ENCODE measurements around the gene MRTFB.
"Not testable (repeated sequence)": the region's sequence is repeated elsewhere in the genome, so short reads cannot be mapped to it uniquely, and the experiment has no call there.

MRTFB gene

DNA sequence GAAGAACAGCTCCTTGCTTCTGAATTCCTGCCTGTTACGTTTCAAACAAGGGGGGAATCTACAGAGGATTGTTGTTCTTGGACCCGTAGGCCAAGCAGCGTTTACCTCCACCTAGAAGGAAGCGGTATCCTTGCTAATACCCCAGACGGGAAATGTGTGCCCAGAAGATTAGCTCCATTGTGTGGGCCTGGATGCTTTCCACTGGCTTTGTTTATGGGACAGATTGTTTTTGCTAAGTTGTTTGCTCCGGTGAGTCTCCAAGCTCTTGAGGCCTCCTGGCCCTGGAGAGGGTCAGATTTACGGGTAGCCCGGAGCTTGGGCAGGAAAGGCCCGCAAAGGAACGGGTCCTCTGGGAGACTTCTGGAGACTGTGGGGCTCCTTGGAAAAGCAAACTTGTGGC, 28.4 kb upstream of the MRTFB start:
- no peaks in the 10 kb centered on the region for H3K9me3 ChIP-seq (replicated peaks; ENCODE audit: insufficient read depth, low read length)
- H3K27me3 ChIP-seq (replicated peaks; ENCODE audit: insufficient read depth, low read length) = no peaks in the 10 kb centered on the region
- 0 out of 2 replicates have a peak, but pooled peaks cover 6% of the 10 kb centered on the region for H3F3A ChIP-seq (ENCODE audit: insufficient read depth, low read length)
- no peak for TF ChIP-seq EZH2 (optimal IDR thresholded peaks at IDR 0.05; ENCODE audit: low read depth, low read length)
- no peak for TF ChIP-seq EZH2phosphoT487 (IDR thresholded peaks at IDR 0.05; ENCODE audit: low read length)
- TF ChIP-seq, protein P1, sequence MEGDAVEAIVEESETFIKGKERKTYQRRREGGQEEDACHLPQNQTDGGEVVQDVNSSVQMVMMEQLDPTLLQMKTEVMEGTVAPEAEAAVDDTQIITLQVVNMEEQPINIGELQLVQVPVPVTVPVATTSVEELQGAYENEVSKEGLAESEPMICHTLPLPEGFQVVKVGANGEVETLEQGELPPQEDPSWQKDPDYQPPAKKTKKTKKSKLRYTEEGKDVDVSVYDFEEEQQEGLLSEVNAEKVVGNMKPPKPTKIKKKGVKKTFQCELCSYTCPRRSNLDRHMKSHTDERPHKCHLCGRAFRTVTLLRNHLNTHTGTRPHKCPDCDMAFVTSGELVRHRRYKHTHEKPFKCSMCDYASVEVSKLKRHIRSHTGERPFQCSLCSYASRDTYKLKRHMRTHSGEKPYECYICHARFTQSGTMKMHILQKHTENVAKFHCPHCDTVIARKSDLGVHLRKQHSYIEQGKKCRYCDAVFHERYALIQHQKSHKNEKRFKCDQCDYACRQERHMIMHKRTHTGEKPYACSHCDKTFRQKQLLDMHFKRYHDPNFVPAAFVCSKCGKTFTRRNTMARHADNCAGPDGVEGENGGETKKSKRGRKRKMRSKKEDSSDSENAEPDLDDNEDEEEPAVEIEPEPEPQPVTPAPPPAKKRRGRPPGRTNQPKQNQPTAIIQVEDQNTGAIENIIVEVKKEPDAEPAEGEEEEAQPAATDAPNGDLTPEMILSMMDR (IDR thresholded peaks at IDR 0.05; ENCODE audit: low read length) = no peak
- no peaks in the 10 kb centered on the region for H3K79me2 ChIP-seq (ENCODE audit: low read length)
- no peak for DNase-seq
- H4K20me1 ChIP-seq (ENCODE audit: insufficient read depth, low read length) = no peaks in the 10 kb centered on the region
- H3K9ac ChIP-seq (ENCODE audit: low read length) = no peak overlapping the region
- H3K9me2 ChIP-seq (replicated peaks; ENCODE audit: insufficient read depth, low read length) = no peaks in the 10 kb centered on the region
- no peaks in the 10 kb centered on the region for H3K36me3 ChIP-seq (replicated peaks; ENCODE audit: insufficient read depth, low read length)
- H3K4me1 ChIP-seq (ENCODE audit: low read length) = peaks cover 9% of the 10 kb centered on the region; the same call in 1 of the 2 replicates
- no peak overlapping the region for H3K27ac ChIP-seq (ENCODE audit: low read length)
- no peak overlapping the region for H3K4me3 ChIP-seq (ENCODE audit: low read length)
- H3K4me2 ChIP-seq (ENCODE audit: low read depth, low read length) = no peak overlapping the region
- no peak overlapping the region for H2AFZ ChIP-seq (ENCODE audit: low read length)

DNA sequence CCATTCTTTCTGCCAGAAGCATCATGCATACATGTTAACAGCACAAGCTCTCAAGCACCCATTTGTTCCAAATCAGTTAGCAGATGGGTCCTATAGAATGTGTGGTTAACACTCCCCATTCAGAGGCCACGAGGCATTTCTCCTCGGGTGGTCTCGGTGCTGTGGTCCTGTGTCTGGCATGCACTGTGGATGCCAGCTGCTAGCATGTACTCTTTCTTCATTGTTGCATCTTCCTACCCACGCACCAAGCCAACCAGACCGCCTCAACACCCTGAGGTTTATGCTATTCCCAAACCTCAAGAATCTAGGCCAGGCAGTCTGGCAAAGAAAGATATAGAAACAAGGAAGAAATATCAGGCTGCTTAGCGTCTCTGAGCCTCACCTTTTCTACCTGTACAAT, 27.8 kb upstream of the MRTFB start:
- peaks cover 9% of the 10 kb centered on the region; the same call in 1 of the 2 replicates for H3K4me1 ChIP-seq (ENCODE audit: low read length)
- H2AFZ ChIP-seq (ENCODE audit: low read length) = no peak overlapping the region
- no peaks in the 10 kb centered on the region for H3K79me2 ChIP-seq (ENCODE audit: low read length)
- TF ChIP-seq, protein P1 (IDR thresholded peaks at IDR 0.05; ENCODE audit: low read length) = no peak
- TF ChIP-seq EZH2phosphoT487 (IDR thresholded peaks at IDR 0.05; ENCODE audit: low read length) = no peak
- no peak for TF ChIP-seq EZH2 (optimal IDR thresholded peaks at IDR 0.05; ENCODE audit: low read depth, low read length)
- H3F3A ChIP-seq (ENCODE audit: insufficient read depth, low read length) = 0 out of 2 replicates have a peak, but pooled peaks cover 6% of the 10 kb centered on the region
- H4K20me1 ChIP-seq (ENCODE audit: insufficient read depth, low read length) = no peaks in the 10 kb centered on the region
- H3K9me2 ChIP-seq (replicated peaks; ENCODE audit: insufficient read depth, low read length) = no peaks in the 10 kb centered on the region
- no peak for DNase-seq
- H3K9me3 ChIP-seq (replicated peaks; ENCODE audit: insufficient read depth, low read length) = no peaks in the 10 kb centered on the region
- no peak overlapping the region for H3K4me2 ChIP-seq (ENCODE audit: low read depth, low read length)
- H3K27me3 ChIP-seq (replicated peaks; ENCODE audit: insufficient read depth, low read length) = no peaks in the 10 kb centered on the region
- no peaks in the 10 kb centered on the region for H3K36me3 ChIP-seq (replicated peaks; ENCODE audit: insufficient read depth, low read length)
- no peak overlapping the region for H3K9ac ChIP-seq (ENCODE audit: low read length)
- H3K27ac ChIP-seq (ENCODE audit: low read length) = no peak overlapping the region
- H3K4me3 ChIP-seq (ENCODE audit: low read length) = no peak overlapping the region

DNA sequence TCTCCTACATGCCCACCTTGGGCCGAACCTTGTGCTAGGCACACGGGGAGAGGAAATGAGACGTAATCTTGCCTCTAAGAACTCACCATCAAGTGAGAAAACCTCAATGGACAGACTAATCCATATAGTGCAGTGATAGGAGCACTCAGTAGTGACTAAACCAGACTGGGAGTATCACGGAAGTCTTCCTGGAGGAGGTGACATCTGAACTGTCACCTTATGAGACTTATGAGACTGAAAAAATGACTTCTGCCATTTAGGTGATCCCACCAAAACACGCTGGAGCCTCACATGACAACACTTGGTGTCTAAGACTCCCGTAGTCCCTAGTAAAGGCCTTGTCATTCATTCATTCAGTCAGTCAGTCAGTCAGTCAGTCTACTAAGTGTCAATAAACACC, 27.3 kb upstream of the MRTFB start:
- no peaks in the 10 kb centered on the region for H3K36me3 ChIP-seq (replicated peaks; ENCODE audit: insufficient read depth, low read length)
- no peaks in the 10 kb centered on the region for H3K27me3 ChIP-seq (replicated peaks; ENCODE audit: insufficient read depth, low read length)
- no peak for TF ChIP-seq EZH2phosphoT487 (IDR thresholded peaks at IDR 0.05; ENCODE audit: low read length)
- TF ChIP-seq EZH2 (optimal IDR thresholded peaks at IDR 0.05; ENCODE audit: low read depth, low read length) = no peak
- TF ChIP-seq, protein P1 (IDR thresholded peaks at IDR 0.05; ENCODE audit: low read length) = no peak
- no peak overlapping the region for H3K9ac ChIP-seq (ENCODE audit: low read length)
- H3K79me2 ChIP-seq (ENCODE audit: low read length) = no peaks in the 10 kb centered on the region
- no peak overlapping the region for H3K4me3 ChIP-seq (ENCODE audit: low read length)
- no peak overlapping the region for H3K27ac ChIP-seq (ENCODE audit: low read length)
- no peaks in the 10 kb centered on the region for H4K20me1 ChIP-seq (ENCODE audit: insufficient read depth, low read length)
- no peak for DNase-seq
- no peak overlapping the region for H3K4me2 ChIP-seq (ENCODE audit: low read depth, low read length)
- 0 out of 2 replicates have a peak, but pooled peaks cover 6% of the 10 kb centered on the region for H3F3A ChIP-seq (ENCODE audit: insufficient read depth, low read length)
- no peaks in the 10 kb centered on the region for H3K9me2 ChIP-seq (replicated peaks; ENCODE audit: insufficient read depth, low read length)
- no peaks in the 10 kb centered on the region for H3K9me3 ChIP-seq (replicated peaks; ENCODE audit: insufficient read depth, low read length)
- H3K4me1 ChIP-seq (ENCODE audit: low read length) = peaks cover 9% of the 10 kb centered on the region; the same call in 1 of the 2 replicates
- H2AFZ ChIP-seq (ENCODE audit: low read length) = no peak overlapping the region

DNA sequence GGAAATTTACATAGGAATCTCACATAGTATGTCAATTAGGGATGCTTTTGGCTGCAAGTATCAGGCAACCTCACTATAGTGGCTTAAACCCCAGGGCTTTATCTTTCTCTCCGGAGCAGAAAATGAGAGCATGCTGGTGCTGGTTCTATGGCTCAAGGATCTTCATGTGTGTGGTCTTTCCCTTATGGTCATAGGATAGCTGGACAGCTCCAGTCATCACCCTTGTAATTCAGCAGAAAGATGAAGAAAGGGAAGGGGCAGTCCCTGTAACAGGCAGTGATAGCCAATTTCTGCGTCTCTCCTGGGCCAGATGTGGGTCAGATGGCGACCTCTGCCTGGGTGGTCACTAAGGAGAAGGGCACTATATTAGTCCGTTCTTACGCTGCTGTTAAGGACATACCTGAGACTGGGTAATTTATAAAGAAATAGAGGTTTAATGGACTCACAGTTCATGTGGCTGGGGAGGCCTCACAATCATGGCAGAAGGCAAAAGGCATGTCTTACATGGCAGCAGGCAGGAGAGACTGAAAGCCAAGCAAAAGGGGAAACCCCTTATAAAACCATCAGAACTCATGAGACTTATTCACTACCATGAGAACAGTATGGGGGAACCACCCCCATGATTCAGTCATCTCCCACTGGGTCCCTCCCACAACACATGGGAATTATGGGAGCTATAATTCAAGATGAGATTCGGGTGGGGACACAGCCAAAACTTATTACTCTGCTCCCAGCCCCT, 23.8 kb upstream of the MRTFB start:
- H3K9me2 ChIP-seq (replicated peaks; ENCODE audit: insufficient read depth, low read length); H3K9me3 ChIP-seq (replicated peaks; ENCODE audit: insufficient read depth, low read length); H3F3A ChIP-seq (ENCODE audit: insufficient read depth, low read length); DNase-seq; H3K9ac ChIP-seq (ENCODE audit: low read length); H3K4me3 ChIP-seq (ENCODE audit: low read length); H3K4me2 ChIP-seq (ENCODE audit: low read depth, low read length); H3K27me3 ChIP-seq (replicated peaks; ENCODE audit: insufficient read depth, low read length); H3K27ac ChIP-seq (ENCODE audit: low read length); H4K20me1 ChIP-seq (ENCODE audit: insufficient read depth, low read length); H2AFZ ChIP-seq (ENCODE audit: low read length); H3K79me2 ChIP-seq (ENCODE audit: low read length); H3K36me3 ChIP-seq (replicated peaks; ENCODE audit: insufficient read depth, low read length); H3K4me1 ChIP-seq (ENCODE audit: low read length): not testable (repeated sequence)
